Bronchus fibroblast of lung (primary cell): Measurements from ENCODE around the gene NUP88. TPM values are rescaled to one million over a fixed set of nuclear protein-coding genes. Genes with fewer than 3 reads are reported as not detected.

Experiments
- total RNA-seq: library from RNA; depleted of rRNA; stranded (reverse); fragments of >200 nt; gene quantifications from 2 replicates; pipeline ENCODE4 v1.2.3, GENCODE V29; 2015

The NUP88 gene
- 110 TPM in 2 replicates for total RNA-seq

GRCh38 chr17:5419356-5419958, at the start of gene NUP88:
Gene NUP88, minus strand, starts transcription at chr17:5419662. Its CDS starts 12 bp downstream, at chr17:5419650.

GRCh38 chr17:5438716-5439445, 19.4 kb upstream of the NUP88 start, which contains the start of gene C1QBP:
Gene C1QBP, minus strand, starts transcription at chr17:5439155. Its CDS starts 82 bp downstream, at chr17:5439073.

GRCh38 chr17:5419959-5420653, 644 bp upstream of the NUP88 start, which contains the start of gene RPAIN:
Gene RPAIN, plus strand, starts transcription at chr17:5420182. Its CDS starts 29 bp downstream, at chr17:5420211.

Other genes with a start within 250 kb of the NUP88 start
- gene ZNF594, start 227.8 kb downstream of the NUP88 start, total RNA-seq: 4.9 and 5.4 TPM in 2 replicates
- not detected in 2 replicates for gene SCIMP, start 184.8 kb downstream of the NUP88 start, total RNA-seq
- 18.0 and 21.5 TPM in 2 replicates for gene RABEP1, start 137.4 kb downstream of the NUP88 start, total RNA-seq
- 35.2 and 42.4 TPM in 2 replicates for gene RPAIN, start 520 bp upstream of the NUP88 start, total RNA-seq
- 266 and 295 TPM in 2 replicates for gene C1QBP, start 19.5 kb upstream of the NUP88 start, total RNA-seq
- 7.0 and 7.1 TPM in 2 replicates for gene DHX33, start 49.3 kb upstream of the NUP88 start, total RNA-seq
- gene DERL2, start 66.5 kb upstream of the NUP88 start, total RNA-seq: 29.0 and 34.8 TPM in 2 replicates
- 13.8 and 18.2 TPM in 2 replicates for gene MIS12, start 66.9 kb upstream of the NUP88 start, total RNA-seq
- gene NLRP1, start 164.8 kb upstream of the NUP88 start, total RNA-seq: 22.3 and 24.4 TPM in 2 replicates